ENCODE results near the gene TOB1. TPM values are rescaled to one million over a fixed set of nuclear protein-coding genes. Genes with fewer than 3 reads are reported as not detected.

TOB1 gene
- total RNA-seq (2014; rRNA removed; shearing (Covaris generic)), result 3.1 and 7.0 TPM in 2 replicates

- DNase-seq (ENCODE audit: low spot score), result peak; percentile 96
Measured at GRCh38 chr17:50866261-50866949, at the start of gene TOB1. Gene TOB1 (minus strand): TSS chr17:50866354. CDS start chr17:50864017, 2,337 bp downstream.

- no peak for DNase-seq (ENCODE audit: low spot score)
Measured at GRCh38 chr17:50914505-50915063, 48.4 kb upstream of the TOB1 start.

GRCh38 chr17:50913120-50913519 lies 47.0 kb upstream of the TOB1 start:
- DNase-seq (ENCODE audit: low spot score), result no peak

GRCh38 chr17:50911890-50912289 lies 45.7 kb upstream of the TOB1 start:
- no peak for DNase-seq (ENCODE audit: low spot score)

GRCh38 chr17:50911450-50911849 lies 45.3 kb upstream of the TOB1 start:
- no peak for DNase-seq (ENCODE audit: low spot score)

- DNase-seq (ENCODE audit: low spot score), result no peak
Measured at GRCh38 chr17:50909765-50910605, 43.8 kb upstream of the TOB1 start.

DNA sequence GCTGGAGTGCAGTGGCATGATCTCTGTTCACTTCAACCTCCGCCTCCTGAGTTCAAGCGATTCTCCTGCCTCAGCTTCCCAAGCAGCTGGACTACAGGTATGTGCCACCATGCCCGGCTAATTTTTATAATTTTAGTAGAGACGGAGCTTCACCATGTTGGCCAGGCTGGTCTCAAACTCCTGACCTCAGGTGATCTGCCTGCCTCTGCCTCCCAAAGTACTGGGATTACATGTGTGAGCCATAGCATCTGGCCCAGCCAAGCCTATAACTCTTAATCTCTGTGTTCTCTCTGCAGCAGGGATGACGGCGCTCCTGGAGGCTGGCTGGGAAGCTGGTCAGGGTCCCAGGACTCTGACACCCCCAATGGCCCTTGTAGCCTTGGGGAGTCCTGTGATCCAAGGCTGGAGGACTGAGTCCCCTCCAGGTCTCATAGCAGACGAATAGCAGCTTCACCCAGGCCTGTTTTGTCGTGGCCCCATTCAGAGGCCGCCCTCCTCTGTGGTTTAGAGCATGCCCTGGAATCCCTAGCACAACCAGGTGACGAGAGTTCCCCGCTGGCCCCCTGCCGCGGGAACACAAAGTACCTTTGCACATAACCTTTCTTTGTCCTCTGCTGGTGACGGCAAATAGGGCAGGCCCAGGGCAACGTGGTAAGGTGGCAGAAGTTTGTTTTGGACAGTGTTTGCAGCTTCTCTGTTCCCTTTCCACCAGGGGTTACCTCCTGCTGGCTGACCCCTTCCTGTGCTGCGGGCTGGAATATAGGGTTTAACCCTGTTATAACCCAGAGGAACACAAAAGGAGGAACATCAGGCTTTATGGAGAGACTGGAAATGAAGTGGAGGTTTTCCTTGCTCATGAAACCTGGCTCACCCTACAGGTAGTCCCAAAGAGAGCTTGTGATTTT lies 43.0 kb upstream of the TOB1 start:
- DNase-seq (ENCODE audit: low spot score), result no peak

GRCh38 chr17:50908140-50908859 lies 42.1 kb upstream of the TOB1 start:
- DNase-seq (ENCODE audit: low spot score), result no peak

GRCh38 chr17:50906443-50906842 lies 40.3 kb upstream of the TOB1 start:
- DNase-seq (ENCODE audit: low spot score), result no peak

GRCh38 chr17:50905460-50905803 lies 39.3 kb upstream of the TOB1 start:
- no peak for DNase-seq (ENCODE audit: low spot score)

- DNase-seq (ENCODE audit: low spot score), result no peak
Measured at GRCh38 chr17:50904518-50905459, 38.6 kb upstream of the TOB1 start.

DNA sequence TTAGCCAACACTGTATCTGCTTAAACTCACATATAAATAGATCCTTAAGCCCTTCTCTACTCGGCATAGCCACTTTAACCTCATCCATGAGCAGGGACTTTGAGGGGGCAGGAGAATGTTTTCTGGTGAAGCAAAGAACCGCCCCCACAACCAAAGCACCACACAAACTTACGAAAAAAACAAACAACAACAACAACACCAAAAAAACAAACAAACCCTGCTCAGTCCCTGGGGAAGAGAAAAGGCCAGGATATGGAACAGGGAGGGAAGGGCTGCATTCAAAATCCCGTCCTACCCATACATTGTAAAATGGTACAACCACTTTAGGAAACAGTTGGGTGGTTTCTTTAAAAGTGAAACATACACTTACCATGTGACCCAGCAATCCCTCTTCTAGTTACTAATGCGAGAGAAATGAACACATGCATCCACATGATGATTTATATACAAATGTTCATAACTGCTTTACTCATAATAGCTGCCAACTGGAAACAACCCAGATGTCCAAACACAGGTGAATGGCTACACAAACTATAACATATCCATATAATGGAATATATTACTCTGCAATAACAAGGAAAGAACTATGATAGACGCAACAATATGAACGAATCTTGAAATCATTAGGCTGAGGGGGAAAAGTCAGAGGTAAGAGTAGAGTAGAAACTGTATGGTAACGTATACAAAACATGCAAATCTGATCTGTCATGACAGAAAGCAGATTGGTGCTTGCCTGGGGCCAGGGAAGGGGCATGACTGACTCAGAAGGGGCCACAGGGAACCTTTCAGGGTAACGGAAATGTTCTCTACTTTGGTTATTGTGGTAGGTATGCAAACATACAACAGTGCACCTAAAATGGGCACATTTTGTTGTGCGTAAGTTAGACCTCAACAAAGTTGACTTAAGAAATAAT lies 37.7 kb upstream of the TOB1 start:
- DNase-seq (ENCODE audit: low spot score), result no peak

DNA sequence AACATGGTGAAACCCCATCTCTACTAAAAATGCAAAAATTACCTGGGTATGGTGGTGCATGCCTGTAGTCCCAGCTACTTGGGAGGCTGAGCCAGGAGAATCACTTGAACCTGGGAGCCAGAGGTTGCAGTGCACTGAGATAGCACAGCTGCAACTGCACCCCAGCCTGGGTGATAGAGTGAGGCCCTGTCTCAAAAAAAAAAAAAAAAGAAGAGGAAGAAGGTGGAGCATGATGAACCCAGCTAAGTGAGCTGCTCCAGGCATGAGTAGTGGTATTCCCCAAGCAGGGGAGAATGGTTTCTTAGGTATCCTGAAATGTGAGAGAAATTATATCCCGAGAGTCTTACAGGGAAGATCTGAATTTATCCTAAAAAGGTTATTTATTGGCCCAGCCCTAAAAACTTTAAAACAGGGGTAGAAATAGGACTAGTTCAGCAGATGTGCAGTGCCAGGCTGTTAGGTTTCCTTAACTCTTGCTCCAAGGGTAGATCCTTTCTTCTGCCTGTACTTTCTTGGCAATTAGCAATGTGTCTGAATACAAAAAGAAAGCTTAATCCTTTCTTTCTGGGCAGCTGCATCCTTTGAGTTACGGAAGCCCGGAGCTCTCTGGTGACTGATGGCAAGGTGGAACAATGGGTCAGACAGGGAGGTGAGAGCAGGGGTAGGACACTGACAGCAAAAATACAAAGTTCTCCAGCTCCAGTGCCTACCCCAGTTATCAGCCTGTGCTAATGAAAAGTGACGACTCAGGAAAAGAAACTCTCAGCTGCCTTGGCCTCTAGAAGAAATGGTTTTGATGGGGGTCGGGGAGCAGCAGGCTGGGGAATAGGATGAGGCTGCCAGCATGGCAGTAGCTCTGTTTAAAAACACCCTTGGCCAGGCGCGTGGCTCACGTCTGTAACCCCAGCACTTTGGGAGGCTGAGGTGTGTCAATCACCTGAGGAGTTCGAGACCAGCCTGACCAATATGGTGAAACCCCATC lies 36.5 kb upstream of the TOB1 start:
- DNase-seq (ENCODE audit: low spot score), result no peak

- no peak for DNase-seq (ENCODE audit: low spot score)
Measured at GRCh38 chr17:50900383-50900892, 34.3 kb upstream of the TOB1 start.

- DNase-seq (ENCODE audit: low spot score), result no peak
Measured at GRCh38 chr17:50899559-50900319, 33.6 kb upstream of the TOB1 start.

DNA sequence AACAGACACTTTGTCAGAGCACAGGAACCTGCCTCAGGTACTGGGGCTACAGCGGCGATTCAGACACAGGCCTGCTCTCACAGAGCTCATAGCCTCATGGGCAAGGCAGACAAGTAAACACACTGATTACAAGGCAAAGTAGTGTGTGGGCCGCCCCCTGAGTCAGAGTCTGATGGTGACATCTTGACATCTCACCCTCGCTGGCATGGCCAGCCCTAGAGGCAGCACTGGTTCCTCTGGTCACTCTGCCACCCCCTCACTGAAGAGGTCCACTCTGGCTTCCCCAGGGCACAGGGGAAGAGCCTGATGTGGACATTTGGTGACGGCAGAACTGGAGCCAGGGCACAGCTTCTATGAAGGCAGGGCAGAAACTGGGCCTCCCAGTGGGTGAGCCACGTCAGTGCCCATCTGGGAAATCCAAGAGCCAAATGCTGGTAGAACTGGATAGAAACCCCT lies 32.9 kb upstream of the TOB1 start:
- DNase-seq (ENCODE audit: low spot score), result no peak
